ENCODE data around the gene TNFRSF8. TPM values are rescaled to one million over a fixed set of nuclear protein-coding genes. Genes with fewer than 3 reads are reported as not detected.

TNFRSF8 gene
- total and polyA plus RNA-seq, 9 of the 15 experiments (the other 6 are each of a cell fraction or from before 2014, with no cell fraction given), result 3.5 to 38.4 (median 17.1) TPM

DNA sequence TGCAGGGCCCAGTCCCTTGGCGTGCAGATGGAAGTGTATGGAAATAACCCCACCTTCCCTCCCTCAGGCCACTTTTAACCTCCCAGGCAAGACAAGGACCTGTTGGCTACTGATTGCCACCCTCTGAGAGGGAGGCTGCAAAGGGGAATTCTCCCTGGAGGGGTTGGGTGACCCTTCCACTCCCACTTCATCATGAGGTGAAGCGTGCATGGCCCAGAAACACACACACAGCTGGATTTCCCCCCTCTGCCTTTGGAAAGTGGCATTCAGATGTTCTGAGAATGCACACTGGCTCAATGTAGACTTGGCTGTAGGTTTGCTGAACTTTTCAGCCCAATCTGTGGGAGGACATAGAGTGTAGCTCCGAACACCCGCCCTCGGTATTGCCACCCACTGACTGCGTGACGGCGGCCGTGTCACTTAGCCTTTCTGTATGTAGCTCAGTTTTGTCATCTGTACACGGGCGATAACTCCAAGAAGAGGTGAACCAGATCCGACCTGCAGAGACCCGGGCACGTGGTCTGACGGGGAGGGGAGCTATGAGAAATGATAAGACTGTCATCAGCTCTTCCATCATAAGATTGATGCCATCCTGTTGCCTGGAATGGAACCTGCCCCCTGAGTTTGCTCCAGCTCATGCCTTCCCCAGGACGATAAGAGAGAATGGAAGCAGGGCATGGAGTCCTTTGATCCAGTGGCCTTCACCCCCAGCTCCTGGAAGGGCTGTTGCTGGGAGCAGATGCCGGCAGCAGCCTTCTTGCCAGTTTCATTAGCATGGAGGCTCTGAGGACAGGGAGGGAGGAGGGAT is 24.5 kb upstream of the TNFRSF8 start (continued):
- no peak for TF ChIP-seq PURB (CRISPR knock-in tag; IDR thresholded peaks at IDR 0.05; ENCODE audit: low read depth)
- no peak for TF ChIP-seq RBM34 (IDR thresholded peaks at IDR 0.05; ENCODE audit: borderline replicate concordance, insufficient read depth, low read length)
- TF ChIP-seq BHLHE40 (IDR thresholded peaks at IDR 0.05; ENCODE audit: low read length), result peak; percentile 98
- TF ChIP-seq LARP7 (IDR thresholded peaks at IDR 0.05), result no peak
- TF ChIP-seq HDAC2 (IDR thresholded peaks at IDR 0.05), result peak; percentile 95
- no peak for TF ChIP-seq MCM5 (IDR thresholded peaks at IDR 0.05; ENCODE audit: low read depth)
- TF ChIP-seq NONO (IDR thresholded peaks at IDR 0.05; ENCODE audit: low read depth in 2 of 2, low read length in 1 of 2), result no peak
- TF ChIP-seq SMAD1 (IDR thresholded peaks at IDR 0.05; ENCODE audit: low read depth, low read length, partially characterized antibody), result no peak
- TF ChIP-seq ZNF121 (CRISPR knock-in tag; conservative IDR thresholded peaks at IDR 0.05), result no peak
- no peak for TF ChIP-seq NCOA6 (IDR thresholded peaks at IDR 0.05)
- no peak for TF ChIP-seq ZFP1 (CRISPR knock-in tag; IDR thresholded peaks at IDR 0.05)
- TF ChIP-seq ZBTB7A (IDR thresholded peaks at IDR 0.05; ENCODE audit: borderline replicate concordance, control insufficient read depth, low read depth, low read length), result no peak; the same call in 1 of the 2 replicates
- TF ChIP-seq MEIS2 (IDR thresholded peaks at IDR 0.05; ENCODE audit: partially characterized antibody), result peak; percentile 100
- 0 out of 2 replicates have a peak, but pooled peaks have one; percentile 44 for TF ChIP-seq ZNF24 (IDR thresholded peaks at IDR 0.05)
- no peak for TF ChIP-seq NCOA4 (IDR thresholded peaks at IDR 0.05; ENCODE audit: partially characterized antibody)
- no peak for TF ChIP-seq IFI16 (CRISPR knock-in tag; IDR thresholded peaks at IDR 0.05)
- peak; percentile 76 for TF ChIP-seq MTA2 (IDR thresholded peaks at IDR 0.05; ENCODE audit: low read depth)
- no peak for TF ChIP-seq PYGO2 (tag; IDR thresholded peaks at IDR 0.05)
- TF ChIP-seq CC2D1A (IDR thresholded peaks at IDR 0.05), result no peak; the same call in 1 of the 2 replicates
- TF ChIP-seq CBX3 (IDR thresholded peaks at IDR 0.05; ENCODE audit: borderline replicate concordance in 1 of 2, low read length in 2 of 2), result peak in 1 of 2 experiments; percentile 71; a peak in 1 of 3 replicates
- no peak for TF ChIP-seq POLR2A (conservative IDR thresholded peaks at IDR 0.05)
- TF ChIP-seq, protein P1, sequence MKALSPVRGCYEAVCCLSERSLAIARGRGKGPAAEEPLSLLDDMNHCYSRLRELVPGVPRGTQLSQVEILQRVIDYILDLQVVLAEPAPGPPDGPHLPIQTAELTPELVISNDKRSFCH (CRISPR knock-in tag; IDR thresholded peaks at IDR 0.05), result no peak
- TF ChIP-seq, protein P1 (tag; IDR thresholded peaks at IDR 0.05), result peak; percentile 72; the same call in 1 of the 2 replicates
- TF ChIP-seq TGIF2 (CRISPR knock-in tag; IDR thresholded peaks at IDR 0.05), result no peak
- no peak for TF ChIP-seq MEF2A (IDR thresholded peaks at IDR 0.05; ENCODE audit: control insufficient read depth, low read depth, low read length)
- TF ChIP-seq, protein P2, sequence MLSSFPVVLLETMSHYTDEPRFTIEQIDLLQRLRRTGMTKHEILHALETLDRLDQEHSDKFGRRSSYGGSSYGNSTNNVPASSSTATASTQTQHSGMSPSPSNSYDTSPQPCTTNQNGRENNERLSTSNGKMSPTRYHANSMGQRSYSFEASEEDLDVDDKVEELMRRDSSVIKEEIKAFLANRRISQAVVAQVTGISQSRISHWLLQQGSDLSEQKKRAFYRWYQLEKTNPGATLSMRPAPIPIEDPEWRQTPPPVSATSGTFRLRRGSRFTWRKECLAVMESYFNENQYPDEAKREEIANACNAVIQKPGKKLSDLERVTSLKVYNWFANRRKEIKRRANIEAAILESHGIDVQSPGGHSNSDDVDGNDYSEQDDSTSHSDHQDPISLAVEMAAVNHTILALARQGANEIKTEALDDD (IDR thresholded peaks at IDR 0.05), result no peak; the same call in 1 of the 2 replicates
- TF ChIP-seq, protein P3, sequence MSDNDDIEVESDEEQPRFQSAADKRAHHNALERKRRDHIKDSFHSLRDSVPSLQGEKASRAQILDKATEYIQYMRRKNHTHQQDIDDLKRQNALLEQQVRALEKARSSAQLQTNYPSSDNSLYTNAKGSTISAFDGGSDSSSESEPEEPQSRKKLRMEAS (CRISPR knock-in tag; IDR thresholded peaks at IDR 0.05), result peak; percentile 94
- TF ChIP-seq, protein P4, sequence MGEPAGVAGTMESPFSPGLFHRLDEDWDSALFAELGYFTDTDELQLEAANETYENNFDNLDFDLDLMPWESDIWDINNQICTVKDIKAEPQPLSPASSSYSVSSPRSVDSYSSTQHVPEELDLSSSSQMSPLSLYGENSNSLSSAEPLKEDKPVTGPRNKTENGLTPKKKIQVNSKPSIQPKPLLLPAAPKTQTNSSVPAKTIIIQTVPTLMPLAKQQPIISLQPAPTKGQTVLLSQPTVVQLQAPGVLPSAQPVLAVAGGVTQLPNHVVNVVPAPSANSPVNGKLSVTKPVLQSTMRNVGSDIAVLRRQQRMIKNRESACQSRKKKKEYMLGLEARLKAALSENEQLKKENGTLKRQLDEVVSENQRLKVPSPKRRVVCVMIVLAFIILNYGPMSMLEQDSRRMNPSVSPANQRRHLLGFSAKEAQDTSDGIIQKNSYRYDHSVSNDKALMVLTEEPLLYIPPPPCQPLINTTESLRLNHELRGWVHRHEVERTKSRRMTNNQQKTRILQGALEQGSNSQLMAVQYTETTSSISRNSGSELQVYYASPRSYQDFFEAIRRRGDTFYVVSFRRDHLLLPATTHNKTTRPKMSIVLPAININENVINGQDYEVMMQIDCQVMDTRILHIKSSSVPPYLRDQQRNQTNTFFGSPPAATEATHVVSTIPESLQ (CRISPR knock-in tag; IDR thresholded peaks at IDR 0.05), result no peak
